GM23338 (cell line): ENCODE results near the gene RFPL2. TPM values are rescaled to one million over a fixed set of nuclear protein-coding genes. Genes with fewer than 3 reads are reported as not detected.
"Not testable (repeated sequence)": the region's sequence is repeated elsewhere in the genome, so short reads cannot be mapped to it uniquely, and the experiment has no call there.

ENCODE experiments used
- ATAC-seq: fragments of 200-7000 bp; cut with Tn5 transposase; 3 replicates; pipeline ENCODE4 v1.9.1; 2020
- DNase-seq: peaks from one replicate; pipeline ENCODE4 v3.0.0-alpha.2; 2015; ENCODE audit warnings: low spot score
- H2AFZ ChIP-seq: fragments of 200-600 bp; sonication (generic); 2 replicates; pipeline ENCODE4 v1.8.0; 2016; ENCODE audit warnings: antibody characterized with exemption, mild to moderate bottlenecking, moderate library complexity
- H3F3A ChIP-seq: fragments of 200-600 bp; sonication (generic); replicated peaks from 2 replicates; pipeline ENCODE4 v1.8.0; 2017; ENCODE audit warnings: antibody characterized with exemption, mixed run types, low read depth
- H3K27ac ChIP-seq: fragments of 200-600 bp; sonication (generic); 2 replicates; pipeline ENCODE4 v1.6.1; 2016; ENCODE audit warnings: low read depth
- H3K27me3 ChIP-seq: fragments of 200-600 bp; sonication (generic); 2 replicates; pipeline ENCODE4 v1.8.0; 2016; ENCODE audit warnings: mild to moderate bottlenecking, mixed run types, moderate library complexity; ENCODE audit not compliant: insufficient read depth
- H3K36me3 ChIP-seq: fragments of 200-600 bp; sonication (generic); 2 replicates; pipeline ENCODE4 v1.8.0; 2016; ENCODE audit warnings: mild to moderate bottlenecking; ENCODE audit not compliant: insufficient read depth
- H3K4me1 ChIP-seq: fragments of 200-600 bp; sonication (generic); 2 replicates; pipeline ENCODE4 v1.8.0; 2016; ENCODE audit warnings: mild to moderate bottlenecking, moderate library complexity; ENCODE audit not compliant: insufficient read depth
- H3K4me2 ChIP-seq: fragments of 200-600 bp; sonication (generic); 2 replicates; pipeline ENCODE4 v1.7.1; 2017; ENCODE audit warnings: mixed run types
- H3K4me3 ChIP-seq: fragments of 200-600 bp; sonication (generic); 2 replicates; pipeline ENCODE4 v1.6.1; 2016; ENCODE audit warnings: mixed run types
- H3K79me2 ChIP-seq: fragments of 200-600 bp; sonication (generic); replicated peaks from 2 replicates; pipeline ENCODE4 v1.8.0; 2017; ENCODE audit warnings: mild to moderate bottlenecking; ENCODE audit not compliant: insufficient read depth
- H3K9me2 ChIP-seq: fragments of 200-600 bp; sonication (generic); 2 replicates; pipeline ENCODE4 v1.8.0; 2017; ENCODE audit not compliant: insufficient read depth
- H4K20me1 ChIP-seq: fragments of 200-600 bp; sonication (generic); replicated peaks from 2 replicates; pipeline ENCODE4 v1.8.0; 2017; ENCODE audit warnings: mild to moderate bottlenecking; ENCODE audit not compliant: insufficient read depth
- H3K27ac Mint-ChIP-seq: 2 replicates; pipeline ENCODE4 v1.8.0; 2020; ENCODE audit warnings: inconsistent platforms, mild to moderate bottlenecking, moderate library complexity, mixed read lengths
- H3K27me3 Mint-ChIP-seq: 3 replicates; pipeline ENCODE4 v1.8.0; 2022; ENCODE audit warnings: low read depth, mild to moderate bottlenecking, moderate library complexity, mixed read lengths, inconsistent platforms; ENCODE audit not compliant: insufficient read depth, poor library complexity
- H3K36me3 Mint-ChIP-seq: 3 replicates; pipeline ENCODE4 v1.8.0; 2021; ENCODE audit warnings: low read depth, mild to moderate bottlenecking, inconsistent platforms, moderate library complexity, mixed read lengths
- H3K4me1 Mint-ChIP-seq: 3 replicates; pipeline ENCODE4 v1.8.0; 2020; ENCODE audit warnings: mild to moderate bottlenecking, inconsistent platforms, mixed read lengths
- H3K4me3 Mint-ChIP-seq: 3 replicates; pipeline ENCODE4 v1.8.0; 2021; ENCODE audit warnings: moderate library complexity, mild to moderate bottlenecking, inconsistent platforms, mixed read lengths
- H3K9me3 Mint-ChIP-seq: 3 replicates; pipeline ENCODE4 v1.8.0; 2020; ENCODE audit warnings: moderate library complexity, mild to moderate bottlenecking, inconsistent platforms, mixed read lengths
- CTCF ChIP-seq, 2 experiments: fragments of 200-600 bp in 1 of 2; sonication (generic) in 1 of 2; conservative IDR thresholded peaks; 2 replicates each; pipeline versions ENCODE4 v1.5.1 to v1.6.1; 2016 to 2017; ENCODE audit warnings: antibody characterized with exemption in 2 of 2, low read depth in 2 of 2, mild to moderate bottlenecking in 2 of 2, moderate library complexity in 1 of 2
- polyA plus RNA-seq: library from polyadenylated mRNA; unstranded; fragments of >200 nt; fragmentation: Nextera tagmentation; extraction: Ambion mirVana; gene quantifications from 2 replicates; pipeline ENCODE4 v1.2.1, GENCODE V29; 2016
- small RNA-seq: library from RNA; depleted of rRNA; stranded (forward); fragments of <200 nt; gene quantifications from one replicate; pipeline ENCODE3, GENCODE V24; 2014; ENCODE audit warnings: low replicate concordance
- total RNA-seq: library from RNA; depleted of rRNA; stranded (reverse); fragments of >200 nt; shearing (Covaris generic); gene quantifications from 2 replicates; pipeline ENCODE4 v1.2.3, GENCODE V29; 2014; rRNA removed

RFPL2 gene
- total and polyA plus RNA-seq, 2 experiments from 2014 or later, result 0.45 TPM; not detected in 1

- H3K4me1 ChIP-seq, H3K27me3 ChIP-seq, H3K27ac Mint-ChIP-seq, H3K4me2 ChIP-seq, H4K20me1 ChIP-seq, H3K27ac ChIP-seq, H3K79me2 ChIP-seq, H3K36me3 Mint-ChIP-seq, H3K4me3 Mint-ChIP-seq, H3F3A ChIP-seq, H3K9me3 Mint-ChIP-seq, H3K36me3 ChIP-seq, H3K9me2 ChIP-seq, H3K4me3 ChIP-seq, H3K27me3 Mint-ChIP-seq, H2AFZ ChIP-seq: not testable (repeated sequence)
- peak; percentile 40 to 61 for TF ChIP-seq CTCF (conservative IDR thresholded peaks at IDR 0.05; ENCODE audit: low read depth in 2 of 2)
- DNase-seq (peak; percentile 15), ATAC-seq (peak; percentile 99)
- peaks cover 16% of the 10 kb centered on the region; the same call in 2 of the 3 replicates for H3K4me1 Mint-ChIP-seq
Measured at GRCh38 chr22:32140688-32141087, 64.2 kb downstream of the RFPL2 start.

Small RNA genes within 50 kb of the gene (small RNA-seq; reads per million reads assigned to genes)
- gene RF02171, result not detected

Other genes with a start within 250 kb of the RFPL2 start
- gene SLC5A1, start 161.8 kb downstream of the RFPL2 start, total RNA-seq, result 0.03 TPM in 1 of 2 replicates, not detected in the other
- gene SLC5A1, start 161.8 kb downstream of the RFPL2 start, polyA plus RNA-seq, result not detected in 2 replicates
- 0.23 and 0.76 TPM in 2 replicates for gene C22orf42, start 45.8 kb downstream of the RFPL2 start, total RNA-seq
- 0.49 and 1.2 TPM in 2 replicates for gene C22orf42, start 45.8 kb downstream of the RFPL2 start, polyA plus RNA-seq
- not detected in 2 replicates for gene SLC5A4, start 50.3 kb upstream of the RFPL2 start, total RNA-seq
- gene SLC5A4, start 50.3 kb upstream of the RFPL2 start, polyA plus RNA-seq, result 0.10 and 0.16 TPM in 2 replicates
- not detected in 2 replicates for gene RFPL3, start 152.8 kb upstream of the RFPL2 start, total RNA-seq
- not detected in 2 replicates for gene RFPL3, start 152.8 kb upstream of the RFPL2 start, polyA plus RNA-seq
- 99.0 and 106 TPM in 2 replicates for gene RTCB, start 207.2 kb upstream of the RFPL2 start, total RNA-seq
- gene RTCB, start 207.2 kb upstream of the RFPL2 start, polyA plus RNA-seq, result 44.5 and 52.5 TPM in 2 replicates